Subcutaneous abdominal adipose tissue (tissue), 5 donors: ENCODE results near the gene SCFD2.

ENCODE experiments used
- H3K27ac ChIP-seq: one replicate; pipeline ENCODE4 v1.7.0; 2013; ENCODE audit warnings: low read depth, mild to moderate bottlenecking, inconsistent platforms, low read length, moderate library complexity
- H3K27me3 ChIP-seq, 5 donors: one replicate each; pipeline ENCODE4 v1.7.0; 2013; ENCODE audit warnings: low read length in 5 of 5, inconsistent platforms in 1 of 5; ENCODE audit not compliant: control insufficient read depth in 5 of 5, insufficient read depth in 4 of 5
- H3K36me3 ChIP-seq, 5 donors: one replicate each; pipeline ENCODE4 v1.7.0; 2013; ENCODE audit warnings: low read length in 5 of 5; ENCODE audit not compliant: control insufficient read depth in 5 of 5, insufficient read depth in 5 of 5
- H3K4me1 ChIP-seq, 5 donors: one replicate each; pipeline ENCODE4 v1.7.0; 2013; ENCODE audit warnings: low read length in 5 of 5, mild to moderate bottlenecking in 3 of 5, moderate library complexity in 1 of 5; ENCODE audit not compliant: control insufficient read depth in 5 of 5, insufficient read depth in 5 of 5
- H3K4me3 ChIP-seq, 5 donors: one replicate each; pipeline ENCODE4 v1.7.0; 2013; ENCODE audit warnings: low read length in 5 of 5, low read depth in 1 of 5
- H3K9ac ChIP-seq, 5 donors: one replicate each; pipeline ENCODE4 v1.7.0; 2013; ENCODE audit warnings: low read length in 5 of 5, mild to moderate bottlenecking in 4 of 5, moderate library complexity in 3 of 5
- H3K9me3 ChIP-seq, 5 donors: one replicate each; pipeline ENCODE4 v1.7.0; 2013; ENCODE audit warnings: low read length in 5 of 5; ENCODE audit not compliant: control insufficient read depth in 5 of 5
- donor health status: healthy.
- donor health status: healthy.
- donor health status: healthy.
- donor health status: healthy.
- donor health status: healthy.

The SCFD2 gene

GRCh38 chr4:52979020-52979419, 386.8 kb downstream of the SCFD2 start:
- no peak overlapping the region for H3K27ac ChIP-seq
- no peaks in the 10 kb centered on the region for H3K36me3 ChIP-seq
- H3K9me3 ChIP-seq: no peaks in the 10 kb centered on the region
- no peak overlapping the region for H3K4me3 ChIP-seq
- H3K9ac ChIP-seq: no peak overlapping the region
- H3K27me3 ChIP-seq: no peaks in the 10 kb centered on the region
- peaks cover 0 to 8% (median 0%) of the 10 kb centered on the region in 5 donors for H3K4me1 ChIP-seq

GRCh38 chr4:52977252-52977651, 388.6 kb downstream of the SCFD2 start:
- Histone ChIP-seq H3K27ac (no peak overlapping the region), H3K9ac (no peak overlapping the region), H3K9me3 (no peaks in the 10 kb centered on the region), H3K4me1 (peaks cover 0 to 3% (median 0%) of the 10 kb centered on the region in 5 donors), H3K27me3 (no peaks in the 10 kb centered on the region), H3K4me3 (no peak overlapping the region), H3K36me3 (no peaks in the 10 kb centered on the region)

- Histone ChIP-seq H3K9me3 (no peaks in the 10 kb centered on the region), H3K27me3 (no peaks in the 10 kb centered on the region)
These were observed 389.2 kb downstream of the SCFD2 start for GRCh38 chr4:52976523-52977230.

GRCh38 chr4:52968691-52969090, 397.2 kb downstream of the SCFD2 start:
- H3K27me3 ChIP-seq: no peaks in the 10 kb centered on the region
- H3K9me3 ChIP-seq: peaks cover 0 to 4% (median 0%) of the 10 kb centered on the region in 5 donors
- H3K4me3 ChIP-seq: no peak overlapping the region
- no peaks in the 10 kb centered on the region for H3K4me1 ChIP-seq
- no peak overlapping the region for H3K9ac ChIP-seq
- no peak overlapping the region for H3K27ac ChIP-seq
- H3K36me3 ChIP-seq: no peaks in the 10 kb centered on the region

More at GRCh38 chr4:52976523-52977230, 389.2 kb downstream of the SCFD2 start:
- H3K4me1 ChIP-seq: peaks cover 0 to 3% (median 0%) of the 10 kb centered on the region in 5 donors
- H3K4me3 ChIP-seq: no peak overlapping the region
- no peaks in the 10 kb centered on the region for H3K36me3 ChIP-seq
- no peak overlapping the region for H3K9ac ChIP-seq
- H3K27ac ChIP-seq: no peak overlapping the region

GRCh38 chr4:52968241-52968640, 397.6 kb downstream of the SCFD2 start:
- Histone ChIP-seq H3K4me3 (no peak overlapping the region), H3K4me1 (no peaks in the 10 kb centered on the region), H3K27me3 (no peaks in the 10 kb centered on the region), H3K9ac (no peak overlapping the region), H3K27ac (no peak overlapping the region), H3K36me3 (no peaks in the 10 kb centered on the region), H3K9me3 (peaks cover 0 to 4% (median 0%) of the 10 kb centered on the region in 5 donors)

GRCh38 chr4:52966781-52967180, 399.1 kb downstream of the SCFD2 start:
- Histone ChIP-seq H3K9ac (no peak overlapping the region), H3K36me3 (no peaks in the 10 kb centered on the region), H3K27me3 (no peaks in the 10 kb centered on the region), H3K9me3 (peaks cover 0 to 4% (median 0%) of the 10 kb centered on the region in 5 donors), H3K27ac (no peak overlapping the region), H3K4me3 (no peak overlapping the region), H3K4me1 (no peaks in the 10 kb centered on the region)

GRCh38 chr4:52966172-52966571, 399.7 kb downstream of the SCFD2 start:
- H3K27ac ChIP-seq: no peak overlapping the region
- no peaks in the 10 kb centered on the region for H3K4me1 ChIP-seq
- H3K27me3 ChIP-seq: no peaks in the 10 kb centered on the region
- H3K9ac ChIP-seq: no peak overlapping the region
- H3K36me3 ChIP-seq: no peaks in the 10 kb centered on the region
- H3K9me3 ChIP-seq: peaks cover 0 to 4% (median 0%) of the 10 kb centered on the region in 5 donors
- H3K4me3 ChIP-seq: no peak overlapping the region

- no peak overlapping the region for H3K9ac ChIP-seq
- no peaks in the 10 kb centered on the region for H3K27me3 ChIP-seq
- H3K36me3 ChIP-seq: no peaks in the 10 kb centered on the region
- no peak overlapping the region for H3K4me3 ChIP-seq
- H3K9me3 ChIP-seq: no peaks in the 10 kb centered on the region
- H3K27ac ChIP-seq: no peak overlapping the region
- H3K4me1 ChIP-seq: peaks cover 0 to 2% (median 0%) of the 10 kb centered on the region in 5 donors
These were observed 401.2 kb downstream of the SCFD2 start for GRCh38 chr4:52964561-52965101.

- Histone ChIP-seq H3K4me3 (no peak overlapping the region), H3K27me3 (no peaks in the 10 kb centered on the region), H3K9ac (no peak overlapping the region), H3K9me3 (no peaks in the 10 kb centered on the region), H3K4me1 (peaks cover 0 to 4% (median 0%) of the 10 kb centered on the region in 5 donors), H3K27ac (no peak overlapping the region), H3K36me3 (no peaks in the 10 kb centered on the region)
These were observed 401.9 kb downstream of the SCFD2 start for GRCh38 chr4:52964011-52964410.

- Histone ChIP-seq H3K9ac (no peak overlapping the region), H3K27ac (no peak overlapping the region), H3K36me3 (no peaks in the 10 kb centered on the region), H3K4me1 (peaks cover 0 to 4% (median 0%) of the 10 kb centered on the region in 5 donors), H3K27me3 (no peaks in the 10 kb centered on the region), H3K4me3 (no peak overlapping the region), H3K9me3 (no peaks in the 10 kb centered on the region)
These were observed 403.1 kb downstream of the SCFD2 start for GRCh38 chr4:52962721-52963120.
